Neural progenitor cell (in vitro differentiated cells): ENCODE data around the gene NUP93.

Experiments used
- EZH2 ChIP-seq: fragments of 200-600 bp; sonication (generic); IDR thresholded peaks from 2 replicates; pipeline ENCODE4 v1.6.1; 2017; ENCODE audit warnings: antibody characterized with exemption, mild to moderate bottlenecking, moderate library complexity
- EZH2phosphoT487 ChIP-seq: fragments of 200-600 bp; sonication (generic); IDR thresholded peaks from 2 replicates; pipeline ENCODE4 v1.6.1; 2017; ENCODE audit warnings: antibody characterized with exemption
- TF ChIP-seq, protein P1 (sequence below): fragments of 200-600 bp; sonication (generic); IDR thresholded peaks from 2 replicates; pipeline ENCODE4 v1.5.1; 2017; ENCODE audit warnings: antibody characterized with exemption, mild to moderate bottlenecking

- TF ChIP-seq, protein P1, sequence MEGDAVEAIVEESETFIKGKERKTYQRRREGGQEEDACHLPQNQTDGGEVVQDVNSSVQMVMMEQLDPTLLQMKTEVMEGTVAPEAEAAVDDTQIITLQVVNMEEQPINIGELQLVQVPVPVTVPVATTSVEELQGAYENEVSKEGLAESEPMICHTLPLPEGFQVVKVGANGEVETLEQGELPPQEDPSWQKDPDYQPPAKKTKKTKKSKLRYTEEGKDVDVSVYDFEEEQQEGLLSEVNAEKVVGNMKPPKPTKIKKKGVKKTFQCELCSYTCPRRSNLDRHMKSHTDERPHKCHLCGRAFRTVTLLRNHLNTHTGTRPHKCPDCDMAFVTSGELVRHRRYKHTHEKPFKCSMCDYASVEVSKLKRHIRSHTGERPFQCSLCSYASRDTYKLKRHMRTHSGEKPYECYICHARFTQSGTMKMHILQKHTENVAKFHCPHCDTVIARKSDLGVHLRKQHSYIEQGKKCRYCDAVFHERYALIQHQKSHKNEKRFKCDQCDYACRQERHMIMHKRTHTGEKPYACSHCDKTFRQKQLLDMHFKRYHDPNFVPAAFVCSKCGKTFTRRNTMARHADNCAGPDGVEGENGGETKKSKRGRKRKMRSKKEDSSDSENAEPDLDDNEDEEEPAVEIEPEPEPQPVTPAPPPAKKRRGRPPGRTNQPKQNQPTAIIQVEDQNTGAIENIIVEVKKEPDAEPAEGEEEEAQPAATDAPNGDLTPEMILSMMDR: no peak
- TF ChIP-seq EZH2 (no peak), EZH2phosphoT487 (no peak)
These were observed 159.3 kb downstream of the NUP93 start for GRCh38 chr16:56889206-56889605.
